NCI-H1930 (cell line): ENCODE measurements around the gene CUL4B.
"Not testable (repeated sequence)": the region's sequence is repeated elsewhere in the genome, so short reads cannot be mapped to it uniquely, and the experiment has no call there.

Experiments
- DNase-seq, 2 experiments: peaks; one replicate each; lab custom pipeline; 2025; lab: John Stamatoyannopoulos, UW

The CUL4B gene

DNA sequence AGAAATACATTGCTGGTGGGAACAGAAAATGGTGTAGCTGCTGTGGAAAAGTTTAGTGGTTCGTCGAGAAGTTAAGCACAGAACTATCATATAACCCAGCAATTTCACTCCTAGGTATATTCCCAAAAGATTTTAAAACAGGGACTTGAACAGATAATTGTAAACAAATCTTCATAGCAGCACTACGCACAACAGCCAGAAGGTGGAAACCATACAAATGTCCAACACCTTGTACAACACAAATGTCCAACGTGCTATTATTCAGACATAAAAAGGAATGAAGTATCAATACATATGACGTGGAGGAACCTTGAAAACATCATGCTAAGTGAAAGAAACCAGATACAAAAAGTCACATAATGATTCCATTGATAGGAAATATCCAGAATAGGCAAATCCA lies 37.9 kb downstream of the CUL4B start:
- no peak for DNase-seq

DNA sequence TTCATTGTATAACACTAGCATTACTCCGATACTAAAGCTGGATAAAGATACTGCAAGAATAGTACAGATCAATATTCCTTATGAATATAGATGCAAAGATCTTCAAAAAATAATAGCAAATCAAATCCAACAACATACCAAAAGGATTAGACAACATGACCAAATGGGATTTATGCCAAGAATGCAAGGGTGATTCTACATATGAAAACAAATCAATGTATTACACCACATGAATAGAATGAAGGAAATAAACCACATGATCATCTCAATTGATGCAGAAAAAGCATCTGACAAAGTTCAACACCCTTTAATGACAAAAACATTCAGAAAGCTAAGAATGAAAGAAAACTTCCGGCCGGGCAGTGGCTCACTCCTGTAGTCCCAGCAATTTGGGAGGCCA lies 42.8 kb downstream of the CUL4B start:
- DNase-seq = no peak

DNA sequence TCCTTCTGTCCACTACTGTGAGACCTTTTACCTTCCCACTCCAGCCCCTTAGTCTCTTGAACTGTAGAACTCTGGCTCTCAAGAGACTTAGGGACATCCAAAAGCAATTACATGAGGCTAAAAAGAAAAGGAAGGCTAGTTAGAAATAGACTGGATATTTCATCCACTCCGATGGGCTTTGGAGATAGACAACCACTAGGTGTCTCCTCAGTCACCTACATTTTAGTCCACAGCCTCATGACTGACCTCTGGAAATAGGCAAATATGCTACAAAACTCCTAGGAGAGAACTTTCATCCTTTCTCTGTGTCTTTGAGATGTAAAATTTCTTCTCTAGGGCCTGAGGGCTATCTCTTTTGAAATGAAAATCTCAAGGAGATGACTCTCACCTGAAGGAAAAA lies 46.5 kb downstream of the CUL4B start:
- DNase-seq = no peak

DNA sequence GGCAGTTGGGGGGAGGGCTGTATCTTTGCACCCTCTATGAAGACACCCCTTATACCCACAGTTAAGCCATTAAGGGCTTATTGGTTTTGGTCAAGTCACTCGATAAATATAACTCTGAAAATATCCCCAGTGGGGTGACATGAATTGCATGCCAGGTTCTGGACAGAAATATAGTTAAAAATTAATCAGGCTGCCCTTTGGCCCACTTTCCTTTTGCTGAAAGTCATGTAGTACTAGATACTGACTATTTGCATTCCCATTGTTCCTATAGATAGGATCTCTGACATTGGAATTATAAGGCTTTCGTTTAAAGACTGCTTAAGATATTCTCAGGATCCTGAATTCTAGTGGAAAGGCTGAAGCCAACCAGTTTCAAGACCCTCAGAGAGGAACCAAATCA lies 48.1 kb downstream of the CUL4B start:
- no peak for DNase-seq

DNA sequence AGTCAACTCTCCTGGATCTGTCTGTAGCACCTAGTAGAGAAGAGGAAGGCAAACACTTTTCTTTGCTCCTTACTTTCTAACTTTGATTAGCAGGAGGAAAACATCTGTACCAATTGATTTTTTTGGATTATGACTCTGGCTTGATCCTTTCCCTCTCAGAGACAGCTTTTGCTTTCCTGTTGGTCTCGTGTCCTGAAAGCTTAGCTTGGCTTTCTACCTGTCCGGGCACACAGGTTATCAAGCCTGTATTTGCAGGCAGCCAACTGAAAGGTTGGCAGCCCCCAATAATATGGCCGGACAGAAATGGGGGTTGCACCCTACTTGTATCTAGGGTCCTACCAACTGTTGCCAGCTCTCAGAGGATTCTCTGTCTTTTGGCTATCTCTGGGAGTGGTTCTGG lies 48.5 kb downstream of the CUL4B start:
- no peak for DNase-seq

DNA sequence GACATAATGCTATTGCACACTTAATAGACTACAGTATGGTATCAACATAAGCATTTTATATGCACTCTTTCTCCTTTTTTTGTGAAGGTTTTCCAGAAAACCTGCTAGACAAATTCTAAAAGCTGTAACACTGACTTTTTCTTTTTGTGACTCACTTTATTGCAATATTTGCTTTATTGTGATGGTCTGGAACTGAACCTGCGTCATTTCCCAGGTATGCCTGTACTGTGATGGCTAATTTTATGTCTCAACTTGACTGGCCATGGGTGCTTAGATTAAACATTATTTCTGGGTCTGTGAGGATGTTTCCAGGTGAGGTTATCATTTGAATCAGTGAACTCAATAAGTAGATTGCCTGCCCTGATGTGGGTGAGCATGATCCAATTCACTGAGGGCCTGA lies 56.2 kb downstream of the CUL4B start:
- DNase-seq = no peak

DNA sequence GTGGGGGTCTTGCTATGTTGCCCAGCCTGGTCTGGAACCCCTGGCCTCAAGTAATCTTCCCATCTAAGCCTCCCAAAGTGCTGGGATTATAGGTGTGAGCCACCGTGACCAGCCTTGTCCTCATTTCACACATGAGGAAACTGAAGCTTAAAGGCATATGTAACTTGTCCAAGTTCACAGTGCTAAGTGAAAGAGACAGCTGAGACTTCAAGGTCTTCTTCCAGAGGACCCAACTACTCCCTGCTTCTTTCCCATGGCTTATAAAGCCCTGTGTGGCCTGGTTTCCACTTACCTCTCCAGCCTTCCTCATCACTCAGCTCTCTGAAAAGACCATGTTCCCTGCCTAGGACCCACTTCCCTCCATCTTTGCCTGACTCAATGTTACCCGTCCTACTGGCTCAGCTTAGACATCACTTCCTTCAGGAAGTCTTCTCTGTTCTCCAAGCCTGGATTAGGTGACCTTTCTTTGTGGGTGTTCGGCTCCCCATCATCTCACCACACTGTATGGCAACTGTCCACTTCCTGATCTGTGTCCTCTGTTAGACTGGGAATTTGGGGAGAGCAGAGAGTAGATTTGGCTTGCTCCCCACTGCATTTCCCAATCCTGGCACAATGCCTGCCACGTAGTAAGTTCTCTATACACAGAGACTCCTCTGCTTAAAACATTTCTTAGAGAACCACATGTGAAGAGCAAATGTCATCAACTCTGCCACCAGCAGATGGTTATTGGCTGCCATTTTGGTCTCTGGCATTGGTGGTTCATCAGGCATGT lies 61.3 kb downstream of the CUL4B start:
- no peak for DNase-seq

DNA sequence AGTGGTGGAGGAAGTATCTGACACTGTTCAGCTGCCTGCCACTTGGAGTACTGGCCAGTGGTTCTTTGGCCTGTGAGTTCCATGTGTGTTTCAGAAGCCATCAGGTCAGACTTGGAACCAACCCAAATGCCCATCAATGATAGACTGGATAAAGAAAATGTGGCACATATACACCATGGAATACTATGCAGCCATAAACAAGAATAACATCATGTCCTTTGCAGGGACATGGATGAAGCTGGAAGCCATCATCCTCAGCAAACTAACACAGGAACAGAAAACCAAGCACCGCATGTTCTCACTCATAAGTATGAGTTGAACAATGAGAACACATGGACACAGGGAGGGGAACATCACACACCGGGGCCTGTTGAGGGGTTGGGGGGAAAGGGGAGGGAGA lies 70.6 kb downstream of the CUL4B start:
- not testable (repeated sequence) for DNase-seq

DNA sequence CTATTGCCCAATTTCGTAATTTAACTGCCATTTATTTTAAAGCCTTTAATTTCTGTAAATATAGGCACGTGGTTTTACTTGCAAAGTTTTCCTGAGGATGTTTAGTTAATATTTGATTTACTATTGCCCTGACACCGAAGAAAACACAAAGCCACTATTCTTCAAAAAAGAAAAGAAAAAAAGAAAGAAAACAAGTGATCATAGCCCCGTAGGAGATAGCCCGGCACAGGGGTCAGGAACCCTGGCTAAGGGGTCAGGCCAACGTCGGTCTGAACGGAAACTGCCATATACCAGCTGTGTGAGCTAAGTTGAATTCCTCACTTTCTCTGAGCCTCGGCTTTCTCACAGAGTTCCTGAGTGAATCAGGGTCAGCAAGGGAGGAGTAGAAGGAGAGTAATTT lies 74.0 kb downstream of the CUL4B start:
- DNase-seq = no peak

DNA sequence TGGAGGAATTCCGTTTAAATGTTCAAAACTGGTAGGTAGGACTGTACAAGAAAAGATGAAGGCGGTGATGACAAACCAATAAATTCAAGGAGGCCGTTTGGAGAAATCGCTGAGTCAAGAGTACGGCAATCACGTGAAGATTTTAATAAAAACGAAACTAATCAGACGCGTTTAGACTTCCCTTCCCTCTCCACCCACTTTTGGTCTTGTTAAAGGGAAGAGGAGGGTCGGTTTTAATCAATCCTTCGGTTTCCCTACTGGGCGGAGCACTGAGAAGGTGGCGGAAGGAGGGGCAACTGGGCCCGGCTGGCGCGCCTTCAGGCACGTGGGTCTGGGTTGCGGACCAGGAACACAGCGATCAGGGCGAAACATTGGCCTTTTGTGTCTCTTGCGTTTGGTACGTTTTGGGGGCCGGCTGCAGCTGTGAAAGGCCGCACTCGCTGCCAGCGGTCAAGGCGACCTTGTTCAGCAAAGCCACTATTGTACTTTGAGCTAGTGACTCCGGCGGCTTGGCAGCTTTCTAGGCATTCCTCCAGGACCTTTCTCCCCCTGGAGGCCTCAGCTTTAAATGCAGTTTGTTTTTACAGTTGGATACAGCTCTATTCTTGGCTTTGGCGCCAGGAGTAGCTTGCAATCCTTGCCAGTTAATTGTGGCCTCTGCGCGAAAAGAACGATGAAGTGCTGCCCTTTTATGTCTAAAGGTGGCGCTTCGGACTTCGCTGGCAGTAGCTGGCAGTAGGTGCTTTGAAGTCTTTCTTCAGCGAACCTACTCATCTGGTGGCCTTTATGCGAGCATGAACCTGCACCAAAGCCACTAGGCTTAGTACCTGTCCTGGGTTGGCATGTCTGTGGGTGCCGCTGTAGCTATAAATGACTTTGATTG lies 74.9 kb downstream of the CUL4B start:
- peak; percentile 22 to 39 for DNase-seq

DNA sequence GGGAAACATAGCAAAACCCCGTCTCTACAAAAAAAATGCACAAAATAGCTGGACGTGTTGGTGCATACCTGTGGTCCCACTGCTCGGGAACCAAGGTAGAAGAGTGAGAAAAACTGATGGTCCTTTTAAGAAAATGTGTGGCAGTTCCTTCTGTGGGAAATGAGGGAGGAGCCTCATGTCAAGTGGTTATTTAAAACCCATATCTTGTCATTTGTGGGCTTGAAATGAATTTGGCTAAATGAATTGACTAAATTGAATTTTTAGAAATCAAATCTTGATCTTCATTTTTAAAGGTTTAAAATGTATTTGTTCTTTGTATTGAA lies 75.5 kb downstream of the CUL4B start:
- no peak for DNase-seq

DNA sequence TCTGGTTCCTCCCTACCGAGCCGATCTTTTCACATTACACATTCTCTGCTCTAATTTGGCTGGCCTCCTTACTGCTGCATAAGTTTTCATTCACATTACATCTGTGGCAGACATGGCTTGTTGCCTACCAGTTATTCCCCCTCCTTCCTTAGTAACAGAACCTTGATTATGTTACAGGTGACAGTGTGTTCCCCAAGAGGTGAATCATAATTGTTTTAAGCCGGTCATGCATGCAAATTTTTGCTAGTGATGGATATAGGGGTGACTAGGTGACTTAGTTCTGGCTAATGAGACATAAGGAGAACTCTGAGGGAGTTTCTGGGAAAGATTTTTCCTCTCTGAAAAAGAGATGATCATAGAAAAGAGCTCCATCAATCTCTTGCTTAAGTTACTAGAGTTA lies 83.3 kb downstream of the CUL4B start:
- no peak for DNase-seq

DNA sequence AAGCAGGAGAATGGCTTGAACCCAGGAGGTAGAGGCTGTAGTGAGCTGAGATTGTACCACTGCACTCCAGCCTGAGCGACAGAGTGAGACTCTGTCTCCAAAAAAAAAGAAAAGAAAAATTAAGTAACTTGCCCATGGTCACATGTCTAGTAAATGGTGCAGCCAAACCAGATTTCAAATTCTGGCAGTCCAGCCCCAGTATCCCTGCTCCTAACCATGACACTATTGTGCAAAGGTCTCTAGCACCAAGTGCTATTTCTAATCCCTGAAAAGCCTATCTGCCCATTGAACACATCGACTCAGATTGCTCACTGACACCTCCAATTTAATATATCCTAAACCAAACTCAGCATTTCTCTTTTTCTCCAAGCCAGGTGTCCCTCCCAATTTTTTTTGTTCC lies 84.0 kb downstream of the CUL4B start:
- no peak for DNase-seq

DNA sequence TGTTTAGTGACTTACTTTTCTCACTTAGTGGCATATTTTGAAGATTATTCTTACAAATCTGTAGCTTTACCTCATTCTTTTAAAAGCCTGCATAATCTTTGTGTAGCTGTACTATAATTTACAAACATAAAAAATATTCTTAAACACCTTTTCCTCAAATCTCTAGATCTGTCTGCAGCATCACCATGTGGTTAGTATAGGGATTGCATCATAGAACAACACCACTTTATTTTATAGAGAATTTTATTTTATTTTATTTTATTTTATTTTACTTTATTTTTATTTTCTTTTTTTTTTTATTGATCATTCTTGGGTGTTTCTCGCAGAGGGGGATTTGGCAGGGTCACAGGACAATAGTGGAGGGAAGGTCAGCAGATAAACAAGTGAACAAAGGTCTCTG lies 85.3 kb downstream of the CUL4B start:
- not testable (repeated sequence) for DNase-seq
